Peyer's patch (tissue), 4 donors: ENCODE results near the gene KCNJ13. TPM values are rescaled to one million over a fixed set of nuclear protein-coding genes. Genes with fewer than 3 reads are reported as not detected.

Source experiments
- DNase-seq, 3 donors: peaks; one replicate each; pipeline ENCODE4 v3.0.0-alpha.2; 2017 to 2019
- H3K27ac ChIP-seq, 4 donors: fragments of 200-600 bp; sonication (generic); one replicate each; pipeline ENCODE4 v1.5.1; 2016 to 2019
- H3K27me3 ChIP-seq, 2 donors: fragments of 200-600 bp; sonication (generic); one replicate each; pipeline ENCODE4 v1.5.1; 2019
- H3K36me3 ChIP-seq, 3 donors: fragments of 200-600 bp; sonication (generic); one replicate each; pipeline ENCODE4 v1.5.1; 2016 to 2019
- H3K4me1 ChIP-seq, 4 donors: fragments of 200-600 bp; sonication (generic); one replicate each; pipeline ENCODE4 v1.5.1; 2016 to 2019
- H3K4me3 ChIP-seq, 4 donors: fragments of 200-600 bp; sonication (generic); 1 replicate in 3 of 4; 2 replicates in 1 of 4; pipeline ENCODE4 v1.5.1; 2016 to 2019; ENCODE audit warnings: mild to moderate bottlenecking in 1 of 4
- H3K9me3 ChIP-seq, 4 donors: fragments of 200-600 bp; sonication (generic); one replicate each; pipeline ENCODE4 v1.5.1; 2016 to 2019; ENCODE audit warnings: mild to moderate bottlenecking in 1 of 4
- CTCF ChIP-seq, 6 experiments: fragments of 450-650 bp in 4 of 6; fragments of 200-600 bp in 2 of 6; sonication (generic) in 1 of 6; IDR thresholded peaks; one replicate each; pipeline ENCODE4 v1.5.1; 2017 to 2019; ENCODE audit warnings: antibody characterized with exemption in 6 of 6, mild to moderate bottlenecking in 3 of 6, moderate library complexity in 1 of 6
- POLR2A ChIP-seq, 2 donors: fragments of 450-650 bp; IDR thresholded peaks; one replicate each; pipeline ENCODE4 v1.5.1; 2017; ENCODE audit warnings: antibody characterized with exemption in 2 of 2, mild to moderate bottlenecking in 2 of 2, moderate library complexity in 2 of 2
- total RNA-seq, 4 donors: library from RNA; depleted of rRNA; stranded (reverse); fragments of >200 nt; gene quantifications; one replicate each; pipeline ENCODE4 v1.1.0, GENCODE V29; 2016

Gene KCNJ13
- total RNA-seq, 4 donors from 2014 or later, result 21.5 to 390 (median 155) TPM

- peaks cover 0 to 8% (median 0%) of the 10 kb centered on the region in 4 donors for H3K4me1 ChIP-seq
- no peak for DNase-seq
- H3K9me3 ChIP-seq, result no peaks in the 10 kb centered on the region
- no peak overlapping the region for H3K27ac ChIP-seq
- no peaks in the 10 kb centered on the region for H3K27me3 ChIP-seq
- TF ChIP-seq POLR2A (IDR thresholded peaks at IDR 0.05) (no peak), CTCF (IDR thresholded peaks at IDR 0.05) (no peak)
- H3K4me3 ChIP-seq, result no peak overlapping the region
- H3K36me3 ChIP-seq, result peaks cover 0 to 68% (median 0%) of the 10 kb centered on the region in 3 donors
Measured at GRCh38 chr2:232794981-232795380, 18.6 kb upstream of the KCNJ13 start.

DNA sequence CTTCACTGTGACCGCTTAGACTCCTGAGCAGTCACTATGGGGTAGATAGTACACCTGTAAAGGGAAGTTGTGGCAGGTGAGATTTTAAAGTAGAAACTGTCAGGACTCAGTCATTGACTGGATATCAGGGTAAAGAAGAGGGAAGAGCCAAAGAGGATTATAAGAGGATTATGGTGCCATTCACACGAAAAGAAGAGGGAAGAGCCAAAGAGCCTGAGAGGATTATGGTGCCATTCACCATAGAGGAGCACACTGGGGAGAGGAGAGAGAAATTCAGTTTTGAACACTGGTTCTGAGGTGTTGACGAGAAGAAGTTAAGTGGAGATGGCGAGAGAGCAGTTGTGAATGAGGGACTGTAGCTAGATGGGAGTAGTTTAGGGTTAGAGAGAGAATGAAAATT is 16.9 kb upstream of the KCNJ13 start:
- Histone ChIP-seq H3K9me3 (no peaks in the 10 kb centered on the region), H3K27ac (no peak overlapping the region), H3K27me3 (no peaks in the 10 kb centered on the region), H3K4me3 (no peak overlapping the region), H3K4me1 (peaks cover 0 to 5% (median 0%) of the 10 kb centered on the region in 4 donors), H3K36me3 (peaks cover 0 to 68% (median 0%) of the 10 kb centered on the region in 3 donors)
- TF ChIP-seq CTCF (IDR thresholded peaks at IDR 0.05), result no peak
- TF ChIP-seq POLR2A (IDR thresholded peaks at IDR 0.05), result no peak
- no peak for DNase-seq

DNA sequence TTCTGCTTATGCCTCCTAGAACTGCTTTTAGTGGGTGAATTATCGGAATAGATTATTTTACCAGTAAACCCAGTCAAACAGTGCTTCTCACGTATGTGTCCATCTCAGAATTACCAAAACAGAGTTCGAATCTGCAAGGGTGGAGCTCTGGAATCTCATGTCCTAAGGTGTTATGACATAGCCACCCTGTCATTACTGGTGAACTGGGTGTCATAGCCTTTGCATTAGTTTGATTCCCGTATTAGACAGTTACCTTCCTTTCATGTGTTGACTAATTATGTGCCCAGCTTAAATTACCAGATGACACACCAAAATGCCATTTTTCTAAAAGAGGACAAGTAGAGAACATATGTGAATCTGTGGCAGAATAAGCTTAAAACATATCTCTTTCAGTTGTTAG is 15.2 kb upstream of the KCNJ13 start:
- no peaks in the 10 kb centered on the region for H3K27me3 ChIP-seq
- H3K4me3 ChIP-seq, result no peak overlapping the region
- no peaks in the 10 kb centered on the region for H3K4me1 ChIP-seq
- no peak overlapping the region for H3K27ac ChIP-seq
- DNase-seq, result no peak
- no peak for TF ChIP-seq CTCF (IDR thresholded peaks at IDR 0.05)
- no peak for TF ChIP-seq POLR2A (IDR thresholded peaks at IDR 0.05)
- no peaks in the 10 kb centered on the region for H3K9me3 ChIP-seq
- peaks cover 0 to 68% (median 0%) of the 10 kb centered on the region in 3 donors for H3K36me3 ChIP-seq

DNA sequence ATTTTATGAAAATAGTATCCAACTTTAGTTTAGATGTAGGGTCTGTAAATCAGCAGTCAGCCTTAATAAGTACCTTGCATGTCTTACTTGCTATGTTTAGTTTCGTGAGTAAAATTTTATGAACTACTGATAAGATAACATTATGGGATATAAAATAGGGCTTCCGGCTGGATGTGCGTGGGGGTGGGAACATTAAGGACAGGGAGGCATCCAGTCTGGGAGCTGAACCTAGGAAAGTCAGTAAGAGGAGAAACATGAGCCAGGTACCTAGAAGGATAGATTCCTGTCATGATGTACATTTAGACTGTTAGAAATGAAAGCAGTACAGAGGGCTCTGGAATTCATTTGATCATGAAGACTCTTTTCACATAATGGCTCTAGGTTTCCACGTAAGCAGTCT is 12.7 kb upstream of the KCNJ13 start:
- H3K36me3 ChIP-seq, result peaks cover 0 to 45% (median 0%) of the 10 kb centered on the region in 3 donors
- no peak overlapping the region for H3K4me3 ChIP-seq
- no peak overlapping the region for H3K27ac ChIP-seq
- H3K4me1 ChIP-seq, result no peaks in the 10 kb centered on the region
- DNase-seq, result peak in 1 of 3 donors; percentile 52
- no peaks in the 10 kb centered on the region for H3K27me3 ChIP-seq
- H3K9me3 ChIP-seq, result no peaks in the 10 kb centered on the region
- no peak for TF ChIP-seq POLR2A (IDR thresholded peaks at IDR 0.05)
- TF ChIP-seq CTCF (IDR thresholded peaks at IDR 0.05), result no peak

DNA sequence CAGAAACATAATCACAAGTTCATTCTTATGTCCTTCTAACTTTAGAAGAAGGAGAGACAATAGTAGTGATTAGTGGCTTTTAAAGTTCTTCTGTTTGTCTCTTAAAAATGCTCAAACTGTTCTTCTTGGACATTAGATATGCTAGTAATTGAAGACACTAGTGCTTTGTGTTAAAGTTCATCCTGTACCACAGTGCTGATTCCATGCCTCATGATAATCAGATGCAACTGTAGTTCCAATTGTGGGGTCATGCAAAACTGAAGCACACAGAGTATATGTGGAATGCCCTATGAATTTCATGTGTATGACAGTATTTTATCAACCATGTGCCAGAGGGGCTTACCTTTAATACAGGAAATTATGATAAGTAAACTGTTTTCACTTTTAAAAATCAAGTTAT is 11.4 kb upstream of the KCNJ13 start:
- no peaks in the 10 kb centered on the region for H3K27me3 ChIP-seq
- no peak overlapping the region for H3K27ac ChIP-seq
- TF ChIP-seq POLR2A (IDR thresholded peaks at IDR 0.05) (no peak), CTCF (IDR thresholded peaks at IDR 0.05) (no peak)
- no peaks in the 10 kb centered on the region for H3K4me1 ChIP-seq
- no peak for DNase-seq
- no peaks in the 10 kb centered on the region for H3K9me3 ChIP-seq
- H3K4me3 ChIP-seq, result no peak overlapping the region
- peaks cover 0 to 33% (median 0%) of the 10 kb centered on the region in 3 donors for H3K36me3 ChIP-seq

DNA sequence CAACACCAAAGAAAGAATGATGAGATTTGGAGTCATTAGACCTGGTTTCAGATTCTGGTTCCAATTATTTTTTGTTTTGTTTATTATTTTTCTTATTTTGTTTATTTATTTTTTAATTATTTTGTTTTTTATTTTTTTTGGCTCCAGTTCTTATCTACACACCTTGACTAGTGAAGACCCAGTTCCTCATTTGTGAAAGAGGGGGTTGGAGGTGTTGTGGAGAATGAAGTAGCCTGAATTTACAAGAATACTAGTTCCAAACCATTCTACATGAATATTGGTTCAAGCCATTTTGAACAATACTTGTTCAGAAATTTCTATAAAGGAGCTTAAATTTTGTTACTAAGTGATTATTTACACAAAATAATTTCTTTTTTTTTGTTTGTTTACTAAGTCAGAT is 6.9 kb upstream of the KCNJ13 start:
- no peak for TF ChIP-seq CTCF (IDR thresholded peaks at IDR 0.05)
- no peak for TF ChIP-seq POLR2A (IDR thresholded peaks at IDR 0.05)
- H3K36me3 ChIP-seq, result peaks cover 0 to 7% (median 0%) of the 10 kb centered on the region in 3 donors
- H3K27me3 ChIP-seq, result no peaks in the 10 kb centered on the region
- no peak overlapping the region for H3K27ac ChIP-seq
- no peak for DNase-seq
- no peak overlapping the region for H3K4me3 ChIP-seq
- peaks cover 0 to 17% (median 0%) of the 10 kb centered on the region in 4 donors for H3K4me1 ChIP-seq
- H3K9me3 ChIP-seq, result no peaks in the 10 kb centered on the region
